Measurements from ENCODE around the gene TMEM87B.

Gene TMEM87B

DNA sequence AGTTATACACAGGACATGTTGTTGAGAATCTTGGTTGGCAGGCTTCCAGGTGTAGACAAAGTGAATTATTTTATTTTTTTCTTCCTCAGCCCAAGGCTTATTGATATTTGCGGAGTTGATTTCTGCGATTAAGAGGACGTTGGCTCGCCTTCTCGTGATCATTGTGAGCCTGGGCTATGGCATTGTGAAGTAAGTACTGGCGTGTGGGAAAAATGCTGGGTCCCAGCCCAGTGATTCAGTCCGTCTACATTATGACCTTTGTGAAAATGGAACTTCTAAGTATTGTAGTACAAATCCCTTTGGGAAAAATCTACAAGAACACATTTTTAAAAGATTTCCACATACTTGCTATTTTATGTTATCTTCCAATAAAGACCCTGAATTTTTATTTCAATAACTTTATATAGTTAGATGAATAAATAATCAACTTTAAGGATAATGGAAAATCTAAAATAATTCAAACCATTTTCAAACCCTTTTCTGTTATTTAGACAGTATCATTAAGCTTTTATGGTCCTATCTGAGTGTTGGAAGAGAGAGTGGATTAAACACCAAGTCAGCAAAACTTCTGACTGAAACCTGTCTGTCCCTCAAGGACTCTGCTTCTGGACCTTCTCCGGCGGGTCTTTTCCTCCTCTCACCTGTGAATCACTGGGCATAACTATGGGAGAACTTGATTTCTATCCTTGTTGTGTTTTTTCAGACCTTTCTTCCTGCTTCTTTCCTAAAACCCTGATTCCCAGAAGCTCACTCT, 31.0 kb downstream of the TMEM87B start:
- DNase-seq (ENCODE audit: low read depth, low spot score), result no peak
- H3K4me1 ChIP-seq (ENCODE audit: insufficient read depth, insufficient read length), result no peaks in the 10 kb centered on the region
- no peak overlapping the region for H3K9ac ChIP-seq (ENCODE audit: insufficient read length, low read depth)
- H3K4me3 ChIP-seq (ENCODE audit: insufficient read length, low read depth), result no peak overlapping the region
- TF ChIP-seq YY1 (IDR thresholded peaks at IDR 0.05; ENCODE audit: insufficient read depth, insufficient read length) (no peak), ZNF274 (IDR thresholded peaks at IDR 0.05; ENCODE audit: low read depth, low read length) (no peak), SUZ12 (IDR thresholded peaks at IDR 0.05; ENCODE audit: extremely low read depth, insufficient read depth, insufficient read length) (no peak)
- peaks cover 79% of the 10 kb centered on the region for H3K36me3 ChIP-seq (ENCODE audit: insufficient read depth, insufficient read length, low read length)
- no peaks in the 10 kb centered on the region for H3K9me3 ChIP-seq (ENCODE audit: insufficient read depth, low read length)
- no peaks in the 10 kb centered on the region for H3K27me3 ChIP-seq (ENCODE audit: insufficient read depth, insufficient read length)

GRCh38 chr2:112087346-112088020, 32.4 kb downstream of the TMEM87B start:
- Histone ChIP-seq H3K4me1 (ENCODE audit: insufficient read depth, insufficient read length) (no peaks in the 10 kb centered on the region), H3K27me3 (ENCODE audit: insufficient read depth, insufficient read length) (no peaks in the 10 kb centered on the region), H3K4me3 (ENCODE audit: insufficient read length, low read depth) (no peak overlapping the region), H3K36me3 (ENCODE audit: insufficient read depth, insufficient read length, low read length) (peaks cover 69% of the 10 kb centered on the region), H3K9ac (ENCODE audit: insufficient read length, low read depth) (no peak overlapping the region), H3K9me3 (ENCODE audit: insufficient read depth, low read length) (no peaks in the 10 kb centered on the region)
- no peak for DNase-seq (ENCODE audit: low read depth, low spot score)
- no peak for TF ChIP-seq ZNF274 (IDR thresholded peaks at IDR 0.05; ENCODE audit: low read depth, low read length)
- TF ChIP-seq YY1 (IDR thresholded peaks at IDR 0.05; ENCODE audit: insufficient read depth, insufficient read length), result no peak
- TF ChIP-seq SUZ12 (IDR thresholded peaks at IDR 0.05; ENCODE audit: extremely low read depth, insufficient read depth, insufficient read length), result no peak

DNA sequence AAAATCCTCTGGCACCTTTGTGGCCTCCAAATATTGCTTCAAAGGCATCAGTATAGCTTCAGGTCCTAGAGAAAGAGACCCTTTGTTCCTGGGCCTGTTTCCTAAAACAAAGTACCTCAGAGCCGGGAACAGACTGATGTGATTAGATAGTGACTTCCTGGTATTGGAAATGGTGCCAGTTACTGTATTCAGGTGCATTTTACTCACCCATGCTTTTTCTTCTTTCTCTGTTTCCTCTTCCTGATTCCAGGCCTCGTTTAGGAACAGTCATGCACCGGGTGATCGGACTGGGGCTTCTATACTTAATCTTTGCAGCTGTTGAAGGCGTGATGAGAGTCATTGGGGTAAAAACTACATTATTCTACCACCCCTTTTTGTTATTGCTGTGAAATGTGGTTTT, 34.3 kb downstream of the TMEM87B start:
- H3K9ac ChIP-seq (ENCODE audit: insufficient read length, low read depth), result no peak overlapping the region
- no peaks in the 10 kb centered on the region for H3K27me3 ChIP-seq (ENCODE audit: insufficient read depth, insufficient read length)
- no peak overlapping the region for H3K4me3 ChIP-seq (ENCODE audit: insufficient read length, low read depth)
- H3K4me1 ChIP-seq (ENCODE audit: insufficient read depth, insufficient read length), result no peaks in the 10 kb centered on the region
- peaks cover 53% of the 10 kb centered on the region for H3K36me3 ChIP-seq (ENCODE audit: insufficient read depth, insufficient read length, low read length)
- DNase-seq (ENCODE audit: low read depth, low spot score), result no peak
- no peaks in the 10 kb centered on the region for H3K9me3 ChIP-seq (ENCODE audit: insufficient read depth, low read length)
- no peak for TF ChIP-seq SUZ12 (IDR thresholded peaks at IDR 0.05; ENCODE audit: extremely low read depth, insufficient read depth, insufficient read length)
- no peak for TF ChIP-seq ZNF274 (IDR thresholded peaks at IDR 0.05; ENCODE audit: low read depth, low read length)
- TF ChIP-seq YY1 (IDR thresholded peaks at IDR 0.05; ENCODE audit: insufficient read depth, insufficient read length), result no peak

DNA sequence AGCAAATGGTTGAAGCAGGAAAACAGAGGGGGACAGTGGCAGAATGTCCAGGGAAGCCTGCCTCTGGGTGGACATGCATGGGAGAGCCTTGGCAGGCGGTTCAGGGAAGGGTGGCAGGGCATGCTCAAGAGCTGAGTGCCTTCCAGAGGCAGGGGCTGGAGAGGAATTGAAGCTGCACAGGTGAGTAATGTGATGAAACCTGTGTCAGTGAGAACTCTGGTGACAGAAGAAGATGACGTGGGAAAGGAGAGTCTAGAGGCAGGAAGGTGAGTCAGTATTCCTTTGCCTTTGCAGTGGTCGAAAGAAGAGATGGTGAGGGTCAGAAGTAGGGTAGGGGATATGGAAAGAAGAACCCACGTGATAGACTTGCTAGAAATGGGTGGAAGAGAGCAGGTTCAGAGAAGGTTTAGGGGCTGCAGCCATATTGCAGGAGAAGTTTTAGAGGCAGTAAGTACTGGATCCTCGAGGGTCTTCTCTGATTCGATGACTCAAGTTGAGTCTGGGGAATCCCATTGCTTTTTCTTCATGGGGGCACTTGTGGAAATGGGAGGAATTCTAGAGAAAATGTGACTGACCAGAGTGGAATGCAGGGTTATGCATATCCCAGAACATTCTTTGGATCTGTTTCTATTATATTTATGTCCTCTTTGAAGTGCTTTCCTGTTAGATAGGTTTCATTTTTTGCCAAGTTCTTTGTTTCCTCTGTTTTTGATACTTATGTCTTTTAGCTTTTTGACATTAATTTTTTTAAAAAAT, 37.4 kb downstream of the TMEM87B start:
- Histone ChIP-seq H3K9me3 (ENCODE audit: insufficient read depth, low read length) (no peaks in the 10 kb centered on the region), H3K4me3 (ENCODE audit: insufficient read length, low read depth) (no peak overlapping the region), H3K4me1 (ENCODE audit: insufficient read depth, insufficient read length) (no peaks in the 10 kb centered on the region), H3K36me3 (ENCODE audit: insufficient read depth, insufficient read length, low read length) (peaks cover 24% of the 10 kb centered on the region), H3K9ac (ENCODE audit: insufficient read length, low read depth) (no peak overlapping the region), H3K27me3 (ENCODE audit: insufficient read depth, insufficient read length) (no peaks in the 10 kb centered on the region)
- TF ChIP-seq ZNF274 (IDR thresholded peaks at IDR 0.05; ENCODE audit: low read depth, low read length) (no peak), SUZ12 (IDR thresholded peaks at IDR 0.05; ENCODE audit: extremely low read depth, insufficient read depth, insufficient read length) (no peak), YY1 (IDR thresholded peaks at IDR 0.05; ENCODE audit: insufficient read depth, insufficient read length) (no peak)
- DNase-seq (ENCODE audit: low read depth, low spot score), result no peak

DNA sequence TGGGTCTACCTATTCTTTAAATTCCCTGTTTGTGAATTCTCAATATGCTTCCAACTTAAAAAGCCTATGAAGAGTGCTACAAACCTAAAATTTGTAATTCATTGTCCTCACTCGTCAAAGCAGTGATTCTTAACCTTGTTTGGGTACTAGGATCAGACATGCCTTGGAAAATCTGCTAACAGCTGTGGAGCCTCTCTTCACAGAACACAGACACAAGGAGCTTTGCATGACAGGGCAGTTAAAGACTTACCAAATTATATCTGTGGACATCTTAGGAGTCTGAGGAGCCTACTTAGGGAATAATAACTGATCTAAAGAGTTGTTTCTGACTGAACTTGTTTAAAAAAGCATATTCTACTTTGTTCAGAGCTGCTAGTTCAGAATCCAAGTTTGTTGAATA, 38.1 kb downstream of the TMEM87B start:
- H3K36me3 ChIP-seq (ENCODE audit: insufficient read depth, insufficient read length, low read length), result peaks cover 17% of the 10 kb centered on the region
- DNase-seq (ENCODE audit: low read depth, low spot score), result no peak
- H3K27me3 ChIP-seq (ENCODE audit: insufficient read depth, insufficient read length), result no peaks in the 10 kb centered on the region
- no peaks in the 10 kb centered on the region for H3K9me3 ChIP-seq (ENCODE audit: insufficient read depth, low read length)
- TF ChIP-seq YY1 (IDR thresholded peaks at IDR 0.05; ENCODE audit: insufficient read depth, insufficient read length) (no peak), ZNF274 (IDR thresholded peaks at IDR 0.05; ENCODE audit: low read depth, low read length) (no peak), SUZ12 (IDR thresholded peaks at IDR 0.05; ENCODE audit: extremely low read depth, insufficient read depth, insufficient read length) (no peak)
- H3K4me3 ChIP-seq (ENCODE audit: insufficient read length, low read depth), result no peak overlapping the region
- H3K9ac ChIP-seq (ENCODE audit: insufficient read length, low read depth), result no peak overlapping the region
- H3K4me1 ChIP-seq (ENCODE audit: insufficient read depth, insufficient read length), result no peaks in the 10 kb centered on the region

- TF ChIP-seq YY1 (IDR thresholded peaks at IDR 0.05; ENCODE audit: insufficient read depth, insufficient read length) (no peak), ZNF274 (IDR thresholded peaks at IDR 0.05; ENCODE audit: low read depth, low read length) (no peak), SUZ12 (IDR thresholded peaks at IDR 0.05; ENCODE audit: extremely low read depth, insufficient read depth, insufficient read length) (no peak)
- no peaks in the 10 kb centered on the region for H3K27me3 ChIP-seq (ENCODE audit: insufficient read depth, insufficient read length)
- H3K4me3 ChIP-seq (ENCODE audit: insufficient read length, low read depth), result no peak overlapping the region
- H3K36me3 ChIP-seq (ENCODE audit: insufficient read depth, insufficient read length, low read length), result peaks cover 17% of the 10 kb centered on the region
- DNase-seq (ENCODE audit: low read depth, low spot score), result no peak
- H3K9me3 ChIP-seq (ENCODE audit: insufficient read depth, low read length), result no peaks in the 10 kb centered on the region
- H3K4me1 ChIP-seq (ENCODE audit: insufficient read depth, insufficient read length), result no peaks in the 10 kb centered on the region
- no peak overlapping the region for H3K9ac ChIP-seq (ENCODE audit: insufficient read length, low read depth)
These were observed 40.6 kb downstream of the TMEM87B start for GRCh38 chr2:112095681-112096080.

DNA sequence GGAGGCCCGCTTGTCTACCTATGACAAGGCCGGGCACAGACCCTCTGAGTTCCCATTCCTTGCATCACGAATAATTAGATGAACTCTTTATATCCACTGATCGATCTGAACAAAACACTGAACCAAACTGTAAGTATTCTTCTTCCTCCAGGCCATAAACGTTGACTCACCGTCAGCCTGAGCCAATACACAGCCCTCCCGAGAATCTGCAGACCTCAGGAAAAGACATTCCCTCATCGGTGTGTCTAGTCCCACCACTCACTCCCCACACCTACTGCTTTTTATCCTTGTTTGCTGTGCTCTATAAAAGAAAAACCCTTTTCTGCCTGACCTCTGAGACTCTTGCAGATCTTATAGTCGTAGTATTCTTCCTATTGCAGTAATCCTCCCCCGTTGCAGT, 41.0 kb downstream of the TMEM87B start:
- Histone ChIP-seq H3K4me1 (ENCODE audit: insufficient read depth, insufficient read length) (no peaks in the 10 kb centered on the region), H3K9ac (ENCODE audit: insufficient read length, low read depth) (no peak overlapping the region), H3K9me3 (ENCODE audit: insufficient read depth, low read length) (no peaks in the 10 kb centered on the region), H3K36me3 (ENCODE audit: insufficient read depth, insufficient read length, low read length) (peaks cover 17% of the 10 kb centered on the region), H3K4me3 (ENCODE audit: insufficient read length, low read depth) (no peak overlapping the region), H3K27me3 (ENCODE audit: insufficient read depth, insufficient read length) (no peaks in the 10 kb centered on the region)
- TF ChIP-seq YY1 (IDR thresholded peaks at IDR 0.05; ENCODE audit: insufficient read depth, insufficient read length) (no peak), SUZ12 (IDR thresholded peaks at IDR 0.05; ENCODE audit: extremely low read depth, insufficient read depth, insufficient read length) (no peak)
- DNase-seq (ENCODE audit: low read depth, low spot score), result no peak
